WTC11 (cell line): ENCODE data around the gene IVL. TPM values are rescaled to one million over a fixed set of nuclear protein-coding genes. Genes with fewer than 3 reads are reported as not detected.

Experiments used
- ATAC-seq: fragments of 200-7000 bp; cut with Tn5 transposase; 2 replicates; pipeline ENCODE4 v1.10.0; 2021; ENCODE audit warnings: mild to moderate bottlenecking, moderate library complexity
- CTCF ChIA-PET: fragments of 300-600 bp; sonication (Branson Sonifier 250); formaldehyde crosslinking; loops from one replicate; lab custom pipeline; 2021; ENCODE audit warnings: antibody characterized with exemption; lab: Charles Lee
- POLR2A ChIA-PET: fragments of 350-600 bp; sonication (Branson Sonifier 250); formaldehyde crosslinking; loops from one replicate; lab custom pipeline; 2021; ENCODE audit warnings: antibody characterized with exemption; lab: Charles Lee
- DNase-seq: peaks from one replicate; pipeline ENCODE4 v3.0.0; 2021; ENCODE audit warnings: low spot score
- H3K27ac Mint-ChIP-seq: 2 replicates; pipeline ENCODE4 v1.8.0; 2021; ENCODE audit warnings: mixed read lengths
- H3K27me3 Mint-ChIP-seq: 2 replicates; pipeline ENCODE4 v1.8.0; 2021; ENCODE audit warnings: low read depth, mild to moderate bottlenecking, moderate library complexity, mixed read lengths
- H3K36me3 Mint-ChIP-seq: 2 replicates; pipeline ENCODE4 v1.8.0; 2021; ENCODE audit warnings: mixed read lengths
- H3K4me1 Mint-ChIP-seq: 2 replicates; pipeline ENCODE4 v1.8.0; 2022; ENCODE audit warnings: mixed read lengths
- H3K4me3 Mint-ChIP-seq: 2 replicates; pipeline ENCODE4 v1.8.0; 2021; ENCODE audit warnings: mild to moderate bottlenecking, moderate library complexity, mixed read lengths
- H3K9me3 Mint-ChIP-seq: 2 replicates; pipeline ENCODE4 v1.8.0; 2021; ENCODE audit warnings: mixed read lengths
- ATF1 ChIP-seq: sonication (generic); formaldehyde crosslinking; IDR thresholded peaks from 2 replicates; pipeline ENCODE4 v1.8.1; 2023; ENCODE audit warnings: mild to moderate bottlenecking, moderate library complexity, missing genetic modification reagents
- ATF3 ChIP-seq: sonication (generic); formaldehyde crosslinking; conservative IDR thresholded peaks from 2 replicates; pipeline ENCODE4 v1.8.1; 2022; ENCODE audit warnings: mild to moderate bottlenecking, missing genetic modification reagents
- CREM ChIP-seq: sonication (generic); formaldehyde crosslinking; IDR thresholded peaks from 2 replicates; pipeline ENCODE4 v1.8.1; 2022; ENCODE audit warnings: mild to moderate bottlenecking, missing genetic modification reagents, moderate library complexity
- CTCF ChIP-seq: fragments of 200-600 bp; IDR thresholded peaks from 2 replicates; pipeline ENCODE4 v1.8.0; 2022; ENCODE audit warnings: antibody characterized with exemption
- E2F5 ChIP-seq: sonication (generic); formaldehyde crosslinking; IDR thresholded peaks from 2 replicates; pipeline ENCODE4 v1.8.1; 2022; ENCODE audit warnings: mild to moderate bottlenecking, moderate library complexity, missing genetic modification reagents
- FOXJ3 ChIP-seq: sonication (generic); formaldehyde crosslinking; IDR thresholded peaks from 2 replicates; pipeline ENCODE4 v1.9.0; 2021; ENCODE audit warnings: missing genetic modification reagents, mild to moderate bottlenecking, borderline replicate concordance
- FOXP4 ChIP-seq: sonication (generic); formaldehyde crosslinking; IDR thresholded peaks from 2 replicates; pipeline ENCODE4 v1.8.0; 2022; ENCODE audit warnings: mild to moderate bottlenecking, missing genetic modification reagents
- MLX ChIP-seq: sonication (generic); formaldehyde crosslinking; IDR thresholded peaks from 2 replicates; pipeline ENCODE4 v1.8.1; 2023; ENCODE audit warnings: mild to moderate bottlenecking, missing genetic modification reagents, moderate library complexity
- MXD4 ChIP-seq: fragments of 250-450 bp; sonication (Bioruptor Pico); IDR thresholded peaks from 2 replicates; pipeline ENCODE4 v1.8.0; 2021; ENCODE audit warnings: mild to moderate bottlenecking, moderate library complexity, borderline replicate concordance
- NR2C2 ChIP-seq: sonication (generic); formaldehyde crosslinking; IDR thresholded peaks from 2 replicates; pipeline ENCODE4 v1.8.0; 2022; ENCODE audit warnings: mild to moderate bottlenecking, missing genetic modification reagents
- RELA ChIP-seq: sonication (generic); formaldehyde crosslinking; IDR thresholded peaks from 2 replicates; pipeline ENCODE4 v1.8.1; 2022; ENCODE audit warnings: missing genetic modification reagents, mild to moderate bottlenecking, borderline replicate concordance
- SMAD3 ChIP-seq: sonication (generic); formaldehyde crosslinking; IDR thresholded peaks from 2 replicates; pipeline ENCODE4 v1.8.0; 2022; ENCODE audit warnings: missing genetic modification reagents, mild to moderate bottlenecking, borderline replicate concordance
- SMAD4 ChIP-seq: sonication (generic); formaldehyde crosslinking; IDR thresholded peaks from 2 replicates; pipeline ENCODE4 v1.8.0; 2022; ENCODE audit warnings: mild to moderate bottlenecking, missing genetic modification reagents
- SP1 ChIP-seq: sonication (generic); formaldehyde crosslinking; conservative IDR thresholded peaks from 2 replicates; pipeline ENCODE4 v1.8.1; 2022; ENCODE audit warnings: missing genetic modification reagents
- STAT6 ChIP-seq: sonication (generic); formaldehyde crosslinking; conservative IDR thresholded peaks from 2 replicates; pipeline ENCODE4 v1.8.1; 2023; ENCODE audit warnings: mild to moderate bottlenecking, low read depth, missing genetic modification reagents, moderate library complexity
- TEAD1 ChIP-seq: sonication (generic); formaldehyde crosslinking; IDR thresholded peaks from 2 replicates; pipeline ENCODE4 v1.8.0; 2022; ENCODE audit warnings: mild to moderate bottlenecking, missing genetic modification reagents
- USF2 ChIP-seq: sonication (generic); formaldehyde crosslinking; IDR thresholded peaks from 2 replicates; pipeline ENCODE4 v1.8.1; 2023; ENCODE audit warnings: mild to moderate bottlenecking, missing genetic modification reagents, moderate library complexity
- ZBTB43 ChIP-seq: sonication (generic); formaldehyde crosslinking; IDR thresholded peaks from 2 replicates; pipeline ENCODE4 v1.8.1; 2023; ENCODE audit warnings: mild to moderate bottlenecking, missing genetic modification reagents
- ZNF138 ChIP-seq: sonication (generic); formaldehyde crosslinking; conservative IDR thresholded peaks from 2 replicates; pipeline ENCODE4 v1.8.1; 2022; ENCODE audit warnings: mild to moderate bottlenecking, moderate library complexity, missing genetic modification reagents
- ZNF281 ChIP-seq: sonication (generic); formaldehyde crosslinking; IDR thresholded peaks from 2 replicates; pipeline ENCODE4 v1.8.0; 2023; ENCODE audit warnings: mild to moderate bottlenecking, missing genetic modification reagents
- total RNA-seq: library from RNA; stranded (reverse); gene quantifications from 3 replicates; pipeline ENCODE4 v1.2.3, GENCODE V29; 2021

Gene IVL
- total RNA-seq, 1 experiment from 2014 or later: not detected

- H3K27ac Mint-ChIP-seq: no peak overlapping the region
- peaks cover 3% of the 10 kb centered on the region; the same call in 1 of the 2 replicates for H3K27me3 Mint-ChIP-seq
- H3K4me1 Mint-ChIP-seq: no peaks in the 10 kb centered on the region
- POLR2A ChIA-PET: no interaction called here
- 0 out of 2 replicates have a peak, but pooled peaks cover 5% of the 10 kb centered on the region for H3K9me3 Mint-ChIP-seq
- ATAC-seq (no peak), DNase-seq (no peak)
- CTCF ChIA-PET: no interaction called here
- H3K36me3 Mint-ChIP-seq: no peaks in the 10 kb centered on the region
- no peak for TF ChIP-seq SP1 (CRISPR knock-in tag)
- no peak for TF ChIP-seq NR2C2 (CRISPR knock-in tag)
- no peak for TF ChIP-seq MXD4
- no peak for TF ChIP-seq ZNF138 (CRISPR knock-in tag)
- no peak for TF ChIP-seq CREM (CRISPR knock-in tag)
- TF ChIP-seq CTCF: no peak
- TF ChIP-seq ZBTB43 (CRISPR knock-in tag): no peak
- no peak for TF ChIP-seq FOXP4
- no peak for TF ChIP-seq RELA
- no peak for TF ChIP-seq TEAD1 (CRISPR knock-in tag)
- TF ChIP-seq ATF3 (CRISPR knock-in tag): no peak
- TF ChIP-seq E2F5: no peak
- TF ChIP-seq STAT6 (CRISPR knock-in tag): no peak
- H3K4me3 Mint-ChIP-seq: no peak overlapping the region
These were observed 5.7 kb upstream of the IVL start for GRCh38 chr1:152902636-152903035.

- ChIA-PET CTCF (interaction anchor here (0.7 kb wide), 1 partner anchor 460 kb away, joined by 4 read pairs; no protein-coding TSS in a partner anchor), POLR2A (no interaction called here)
- no peak for ATAC-seq
- TF ChIP-seq SMAD4 (CRISPR knock-in tag): no peak
- TF ChIP-seq ZNF281 (CRISPR knock-in tag): no peak
- TF ChIP-seq ZNF138 (CRISPR knock-in tag): no peak
- TF ChIP-seq TEAD1 (CRISPR knock-in tag): no peak
- TF ChIP-seq FOXJ3 (CRISPR knock-in tag): no peak
- TF ChIP-seq SMAD3 (CRISPR knock-in tag): no peak
- TF ChIP-seq MLX (CRISPR knock-in tag): no peak
- no peak for TF ChIP-seq RELA
- TF ChIP-seq USF2 (CRISPR knock-in tag): no peak
- TF ChIP-seq ATF1 (CRISPR knock-in tag): no peak
These were observed 3.5 kb upstream of the IVL start for GRCh38 chr1:152904688-152905440.

More at GRCh38 chr1:152904688-152905440, 3.5 kb upstream of the IVL start:
- Mint-ChIP-seq H3K4me1 (no peaks in the 10 kb centered on the region), H3K27ac (no peak overlapping the region), H3K4me3 (no peak overlapping the region), H3K36me3 (peaks cover 3% of the 10 kb centered on the region; the same call in 1 of the 2 replicates), H3K9me3 (peaks cover 8% of the 10 kb centered on the region), H3K27me3 (peaks cover under 1% of the 10 kb centered on the region; the same call in 1 of the 2 replicates)
- DNase-seq: no peak
